Activated gamma-delta T cell treated with anti-CD3 and anti-CD28 coated beads, Interleukin-2, amount 50 U/mL, for 16 hours (primary cell): ENCODE data around the gene PRDM16.

Experiments used
- DNase-seq: peaks from one replicate; pipeline ENCODE4 v3.0.0-alpha.2; 2020; ENCODE audit warnings: low read depth

The PRDM16 gene

DNA sequence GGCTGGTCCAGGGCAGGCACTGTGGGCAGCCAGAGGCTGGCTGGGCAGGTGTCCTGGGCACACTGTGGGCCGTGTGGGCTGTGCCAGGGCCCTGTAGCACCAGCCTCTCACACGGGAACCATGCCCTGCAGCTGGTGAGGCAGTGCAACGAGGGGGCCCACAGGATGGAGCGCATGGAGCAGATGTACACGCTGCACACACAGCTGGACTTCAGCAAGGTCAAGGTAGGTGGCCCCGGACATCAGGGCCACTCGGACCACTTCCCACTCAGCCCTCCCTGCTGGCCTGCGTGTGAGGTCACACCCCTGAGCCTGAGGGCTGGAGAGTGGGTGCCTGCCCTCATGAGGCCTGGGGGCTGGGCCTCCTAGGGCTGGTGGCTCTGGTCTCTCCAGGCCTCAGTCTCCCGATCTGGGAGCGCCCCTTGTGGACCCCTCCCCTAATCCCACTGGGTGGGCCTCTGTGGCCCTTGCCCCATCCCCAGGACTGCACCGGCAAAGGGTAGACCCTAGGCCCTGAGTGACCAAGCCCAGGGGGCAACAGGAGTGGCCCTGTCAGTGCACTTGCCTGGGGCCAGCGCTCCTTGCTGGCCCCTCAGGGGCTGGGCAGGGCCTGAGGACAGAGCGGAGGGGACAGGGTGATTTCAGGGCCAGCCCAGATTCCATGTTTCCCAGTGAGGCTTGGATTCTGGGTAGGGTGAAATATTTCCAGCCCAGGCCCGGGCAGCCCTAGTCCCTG, 407.0 kb downstream of the PRDM16 start:
- DNase-seq = no peak

- no peak for DNase-seq
These were observed 407.7 kb downstream of the PRDM16 start for GRCh38 chr1:3476666-3477065.

GRCh38 chr1:3477241-3477995, 408.4 kb downstream of the PRDM16 start:
- DNase-seq = no peak

DNA sequence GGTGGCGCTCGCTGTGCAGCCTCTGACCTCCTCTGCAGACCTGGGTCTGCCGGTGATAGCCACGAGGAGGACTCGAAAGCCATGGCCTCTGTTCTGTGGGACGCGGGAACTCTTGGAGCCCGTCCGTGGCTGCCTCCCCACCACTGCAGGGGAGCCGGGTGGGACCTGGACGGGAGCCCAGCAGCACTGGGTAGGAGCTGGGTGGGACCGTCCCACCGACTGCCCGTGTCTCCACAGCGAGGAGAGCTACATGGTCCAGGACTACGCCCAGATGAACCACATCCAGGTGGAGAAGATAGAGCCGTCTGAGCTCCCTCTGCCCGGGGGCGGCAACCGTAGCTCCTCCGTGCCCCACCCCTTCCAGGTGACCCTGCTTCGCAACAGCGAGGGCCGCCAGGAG, 409.2 kb downstream of the PRDM16 start:
- DNase-seq = no peak

- no peak for DNase-seq
These were observed 410.7 kb downstream of the PRDM16 start for GRCh38 chr1:3479511-3480368.

GRCh38 chr1:3480369-3480719, 411.3 kb downstream of the PRDM16 start:
- DNase-seq = no peak

- DNase-seq = no peak
These were observed 412.0 kb downstream of the PRDM16 start for GRCh38 chr1:3481046-3481445.

DNA sequence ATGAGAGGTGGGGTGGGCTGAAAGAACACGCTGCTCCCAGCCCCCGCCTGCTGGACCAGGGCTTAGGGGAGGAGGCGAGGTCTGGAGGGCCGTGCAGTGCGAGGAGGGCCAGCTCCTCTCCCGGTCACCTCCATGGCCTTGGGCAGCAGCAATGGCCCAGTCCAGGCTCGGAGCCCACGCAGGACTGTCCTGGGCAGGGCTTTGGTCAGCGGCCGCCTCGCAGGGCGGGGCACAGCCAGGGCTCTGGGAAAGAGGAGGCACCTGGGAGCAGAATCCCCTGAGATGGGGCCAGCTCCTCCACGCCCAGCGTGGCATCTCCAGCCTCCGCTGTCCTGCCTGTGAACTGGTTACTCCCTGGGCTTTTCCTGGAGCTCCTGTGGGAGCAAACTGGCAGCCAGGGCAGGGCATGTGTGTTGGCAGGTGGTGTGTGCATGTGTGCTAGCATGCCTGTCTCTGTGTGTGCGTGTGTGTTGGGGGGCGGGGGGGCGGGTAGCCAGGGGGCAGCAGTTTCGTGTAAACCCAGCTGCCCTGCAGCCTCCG, 412.9 kb downstream of the PRDM16 start:
- no peak for DNase-seq

DNA sequence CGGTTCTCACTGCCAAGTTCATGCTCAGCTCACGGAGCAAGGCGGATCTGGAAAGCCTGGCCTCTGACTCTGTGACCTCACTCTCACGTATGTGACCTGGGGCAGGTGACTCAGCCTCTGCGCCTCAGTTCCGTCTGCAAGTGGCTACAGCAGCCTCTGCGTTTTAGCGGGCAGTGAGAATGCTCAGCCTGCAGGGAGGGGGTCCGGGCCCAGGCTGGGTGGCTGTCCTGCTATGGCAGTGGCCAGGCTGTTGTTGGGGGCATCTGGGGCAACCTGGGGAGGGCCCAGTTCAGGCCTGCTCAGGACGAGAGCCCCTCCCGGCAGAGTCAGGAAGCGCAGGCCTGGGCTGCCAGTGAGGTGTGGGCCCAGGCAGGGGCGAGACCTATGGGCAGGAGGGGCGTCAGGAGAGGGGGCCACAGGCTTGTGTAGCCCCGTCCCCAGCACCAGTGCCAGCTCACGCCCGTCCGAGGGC, 413.4 kb downstream of the PRDM16 start:
- no peak for DNase-seq

GRCh38 chr1:3483380-3483779, 414.4 kb downstream of the PRDM16 start:
- no peak for DNase-seq

GRCh38 chr1:3483801-3484444, 414.9 kb downstream of the PRDM16 start:
- DNase-seq = no peak

DNA sequence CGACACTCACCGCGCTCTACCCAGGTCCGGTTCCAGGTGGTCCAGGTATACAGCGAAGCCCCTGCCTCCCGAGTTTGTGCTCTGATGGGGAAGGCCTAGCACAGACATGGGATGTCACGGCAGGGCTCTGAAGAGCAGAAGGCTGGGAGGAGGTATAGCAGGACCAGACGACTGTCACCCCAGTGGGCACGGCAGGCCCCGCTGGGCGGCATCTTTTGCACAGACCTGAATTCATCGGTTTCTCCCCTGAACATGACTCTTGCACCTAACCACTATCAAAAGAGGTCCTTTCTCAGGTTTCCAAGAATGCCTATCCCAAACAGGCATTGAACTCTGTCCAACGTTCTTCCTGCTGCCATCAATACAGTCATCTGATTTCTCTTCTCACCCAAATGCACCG, 416.0 kb downstream of the PRDM16 start:
- DNase-seq = no peak
